ENCODE results near the gene SLC9A9.

GRCh38 chr3:143266511-143266910 is 581.8 kb downstream of the SLC9A9 start:
- TF ChIP-seq, protein P1, sequence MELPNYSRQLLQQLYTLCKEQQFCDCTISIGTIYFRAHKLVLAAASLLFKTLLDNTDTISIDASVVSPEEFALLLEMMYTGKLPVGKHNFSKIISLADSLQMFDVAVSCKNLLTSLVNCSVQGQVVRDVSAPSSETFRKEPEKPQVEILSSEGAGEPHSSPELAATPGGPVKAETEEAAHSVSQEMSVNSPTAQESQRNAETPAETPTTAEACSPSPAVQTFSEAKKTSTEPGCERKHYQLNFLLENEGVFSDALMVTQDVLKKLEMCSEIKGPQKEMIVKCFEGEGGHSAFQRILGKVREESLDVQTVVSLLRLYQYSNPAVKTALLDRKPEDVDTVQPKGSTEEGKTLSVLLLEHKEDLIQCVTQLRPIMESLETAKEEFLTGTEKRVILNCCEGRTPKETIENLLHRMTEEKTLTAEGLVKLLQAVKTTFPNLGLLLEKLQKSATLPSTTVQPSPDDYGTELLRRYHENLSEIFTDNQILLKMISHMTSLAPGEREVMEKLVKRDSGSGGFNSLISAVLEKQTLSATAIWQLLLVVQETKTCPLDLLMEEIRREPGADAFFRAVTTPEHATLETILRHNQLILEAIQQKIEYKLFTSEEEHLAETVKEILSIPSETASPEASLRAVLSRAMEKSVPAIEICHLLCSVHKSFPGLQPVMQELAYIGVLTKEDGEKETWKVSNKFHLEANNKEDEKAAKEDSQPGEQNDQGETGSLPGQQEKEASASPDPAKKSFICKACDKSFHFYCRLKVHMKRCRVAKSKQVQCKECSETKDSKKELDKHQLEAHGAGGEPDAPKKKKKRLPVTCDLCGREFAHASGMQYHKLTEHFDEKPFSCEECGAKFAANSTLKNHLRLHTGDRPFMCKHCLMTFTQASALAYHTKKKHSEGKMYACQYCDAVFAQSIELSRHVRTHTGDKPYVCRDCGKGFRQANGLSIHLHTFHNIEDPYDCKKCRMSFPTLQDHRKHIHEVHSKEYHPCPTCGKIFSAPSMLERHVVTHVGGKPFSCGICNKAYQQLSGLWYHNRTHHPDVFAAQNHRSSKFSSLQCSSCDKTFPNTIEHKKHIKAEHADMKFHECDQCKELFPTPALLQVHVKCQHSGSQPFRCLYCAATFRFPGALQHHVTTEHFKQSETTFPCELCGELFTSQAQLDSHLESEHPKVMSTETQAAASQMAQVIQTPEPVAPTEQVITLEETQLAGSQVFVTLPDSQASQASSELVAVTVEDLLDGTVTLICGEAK (IDR thresholded peaks at IDR 0.05): no peak
- TF ChIP-seq, protein P1 (CRISPR knock-in tag; IDR thresholded peaks at IDR 0.05): no peak
- TF ChIP-seq SMAD1 (IDR thresholded peaks at IDR 0.05; ENCODE audit: low read depth, low read length, partially characterized antibody) (no peak), SNIP1 (IDR thresholded peaks at IDR 0.05; ENCODE audit: low read depth) (no peak), ZNF280B (CRISPR knock-in tag; IDR thresholded peaks at IDR 0.05) (no peak), TSC22D4 (tag; IDR thresholded peaks at IDR 0.05) (no peak), ZNF143 (CRISPR knock-in tag; IDR thresholded peaks at IDR 0.05) (no peak), ZFX (CRISPR knock-in tag; IDR thresholded peaks at IDR 0.05) (no peak), POLR2A (conservative IDR thresholded peaks at IDR 0.05) (no peak), C11orf30 (IDR thresholded peaks at IDR 0.05; ENCODE audit: low read depth) (no peak)
- TF ChIP-seq, protein P2, sequence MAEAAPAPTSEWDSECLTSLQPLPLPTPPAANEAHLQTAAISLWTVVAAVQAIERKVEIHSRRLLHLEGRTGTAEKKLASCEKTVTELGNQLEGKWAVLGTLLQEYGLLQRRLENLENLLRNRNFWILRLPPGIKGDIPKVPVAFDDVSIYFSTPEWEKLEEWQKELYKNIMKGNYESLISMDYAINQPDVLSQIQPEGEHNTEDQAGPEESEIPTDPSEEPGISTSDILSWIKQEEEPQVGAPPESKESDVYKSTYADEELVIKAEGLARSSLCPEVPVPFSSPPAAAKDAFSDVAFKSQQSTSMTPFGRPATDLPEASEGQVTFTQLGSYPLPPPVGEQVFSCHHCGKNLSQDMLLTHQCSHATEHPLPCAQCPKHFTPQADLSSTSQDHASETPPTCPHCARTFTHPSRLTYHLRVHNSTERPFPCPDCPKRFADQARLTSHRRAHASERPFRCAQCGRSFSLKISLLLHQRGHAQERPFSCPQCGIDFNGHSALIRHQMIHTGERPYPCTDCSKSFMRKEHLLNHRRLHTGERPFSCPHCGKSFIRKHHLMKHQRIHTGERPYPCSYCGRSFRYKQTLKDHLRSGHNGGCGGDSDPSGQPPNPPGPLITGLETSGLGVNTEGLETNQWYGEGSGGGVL (CRISPR knock-in tag; IDR thresholded peaks at IDR 0.05): no peak
